Thyroid gland (tissue), 4 donors: ENCODE data around the gene HELZ. TPM values are rescaled to one million over a fixed set of nuclear protein-coding genes. Genes with fewer than 3 reads are reported as not detected.

ENCODE experiments used
- DNase-seq, 2 donors: peaks; one replicate each; pipeline ENCODE4 v3.0.0-alpha.2; 2019
- H3K27ac ChIP-seq, 3 donors: fragments of 200-600 bp; sonication (generic); 1 replicate in 2 of 3; 2 replicates in 1 of 3; pipeline ENCODE4 v1.5.1; 2016 to 2019; ENCODE audit warnings: mild to moderate bottlenecking in 1 of 3, moderate library complexity in 1 of 3
- H3K27me3 ChIP-seq: fragments of 200-600 bp; sonication (generic); one replicate; pipeline ENCODE4 v1.5.1; 2019
- H3K36me3 ChIP-seq, 2 donors: fragments of 200-600 bp; sonication (generic); one replicate each; pipeline ENCODE4 v1.5.1; 2016 to 2019
- H3K4me1 ChIP-seq, 2 donors: fragments of 200-600 bp; sonication (generic); one replicate each; pipeline ENCODE4 v1.5.1; 2017 to 2019
- H3K4me3 ChIP-seq, 3 donors: fragments of 200-600 bp; sonication (generic); replicated peaks in 1 of 3; 1 replicate in 2 of 3; 2 replicates in 1 of 3; pipeline ENCODE4 v1.5.1; 2016; ENCODE audit warnings: mild to moderate bottlenecking in 1 of 3
- H3K9me3 ChIP-seq: fragments of 200-600 bp; sonication (generic); one replicate; pipeline ENCODE4 v1.5.1; 2017
- POLR2A ChIP-seq, 2 donors: fragments of 450-650 bp; IDR thresholded peaks; one replicate each; pipeline ENCODE4 v1.6.1; 2017; ENCODE audit warnings: antibody characterized with exemption in 2 of 2, mild to moderate bottlenecking in 2 of 2, moderate library complexity in 1 of 2
- WGBS, 2 donors: methylation state at CpG; one replicate each; pipeline ENCODE4 v1.1.5; 2017; 5-methylcytosine and 5-hydroxymethylcytosine counted together
- intact Hi-C: fragments of 100-400 bp; cut with DNase I; formaldehyde crosslinking; loops from one replicate; pipeline ENCODE4 v1.15.1; 2023
- total RNA-seq, 4 donors: library from RNA; depleted of rRNA; stranded (reverse); fragments of >200 nt; gene quantifications; one replicate each; pipeline ENCODE4 v1.2.3, GENCODE V29; 2016
- TF ChIP-seq, protein P1 (sequence below), 6 experiments: fragments of 200-600 bp in 3 of 6; fragments of 450-650 bp in 3 of 6; sonication (generic) in 3 of 6; IDR thresholded peaks; one replicate each; pipeline ENCODE4 v1.5.1; 2016 to 2019; ENCODE audit warnings: antibody characterized with exemption in 6 of 6, mild to moderate bottlenecking in 2 of 6, inconsistent platforms in 1 of 6, moderate library complexity in 1 of 6

The HELZ gene
- total RNA-seq, 4 donors from 2014 or later, result 63.4 to 134 (median 88.2) TPM

DNA sequence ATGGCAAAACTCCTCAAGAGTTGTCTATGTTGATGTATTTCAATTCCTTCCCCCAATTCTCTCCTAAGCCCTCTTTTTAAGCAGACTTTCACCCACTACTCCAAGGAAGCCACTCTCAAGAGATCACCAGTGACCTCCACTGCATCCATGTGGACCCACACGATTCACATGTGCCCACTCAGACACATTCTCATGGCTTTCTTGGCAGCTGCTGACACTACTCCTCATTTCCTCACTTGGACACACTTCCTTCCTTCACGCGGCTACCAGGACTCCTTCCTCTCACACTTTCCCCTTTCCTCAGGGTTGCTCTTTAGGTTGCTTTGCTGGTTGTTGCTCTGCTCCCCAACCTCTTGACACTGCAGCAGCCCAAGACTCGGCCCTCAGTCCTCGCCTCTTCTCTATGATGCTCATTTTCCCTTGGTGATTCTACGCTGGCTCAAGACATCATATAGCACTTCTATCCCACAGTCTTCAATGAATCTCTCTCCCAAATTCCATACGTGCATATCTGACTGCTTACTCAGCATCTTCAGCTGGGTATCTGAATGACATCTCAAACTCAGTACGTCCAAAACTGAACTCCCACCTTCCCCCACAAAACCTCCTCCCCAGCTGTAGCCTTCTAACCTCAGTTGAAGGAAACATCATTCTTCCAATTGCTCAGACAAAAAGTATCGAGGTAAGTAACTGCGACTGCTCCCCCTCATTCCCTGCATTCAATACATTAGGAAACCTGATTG lies 28.2 kb downstream of the HELZ start:
- Histone ChIP-seq H3K27me3 (no peaks in the 10 kb centered on the region), H3K9me3 (no peaks in the 10 kb centered on the region), H3K36me3 (peaks cover 3 to 12% of the 10 kb centered on the region in 2 donors), H3K27ac (no peak overlapping the region), H3K4me1 (peaks cover 0 to 4% of the 10 kb centered on the region in 2 donors), H3K4me3 (no peak overlapping the region)
- intact Hi-C loops, result no loop called here
- TF ChIP-seq, protein P1, sequence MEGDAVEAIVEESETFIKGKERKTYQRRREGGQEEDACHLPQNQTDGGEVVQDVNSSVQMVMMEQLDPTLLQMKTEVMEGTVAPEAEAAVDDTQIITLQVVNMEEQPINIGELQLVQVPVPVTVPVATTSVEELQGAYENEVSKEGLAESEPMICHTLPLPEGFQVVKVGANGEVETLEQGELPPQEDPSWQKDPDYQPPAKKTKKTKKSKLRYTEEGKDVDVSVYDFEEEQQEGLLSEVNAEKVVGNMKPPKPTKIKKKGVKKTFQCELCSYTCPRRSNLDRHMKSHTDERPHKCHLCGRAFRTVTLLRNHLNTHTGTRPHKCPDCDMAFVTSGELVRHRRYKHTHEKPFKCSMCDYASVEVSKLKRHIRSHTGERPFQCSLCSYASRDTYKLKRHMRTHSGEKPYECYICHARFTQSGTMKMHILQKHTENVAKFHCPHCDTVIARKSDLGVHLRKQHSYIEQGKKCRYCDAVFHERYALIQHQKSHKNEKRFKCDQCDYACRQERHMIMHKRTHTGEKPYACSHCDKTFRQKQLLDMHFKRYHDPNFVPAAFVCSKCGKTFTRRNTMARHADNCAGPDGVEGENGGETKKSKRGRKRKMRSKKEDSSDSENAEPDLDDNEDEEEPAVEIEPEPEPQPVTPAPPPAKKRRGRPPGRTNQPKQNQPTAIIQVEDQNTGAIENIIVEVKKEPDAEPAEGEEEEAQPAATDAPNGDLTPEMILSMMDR (IDR thresholded peaks at IDR 0.05), result no peak
- no peak for TF ChIP-seq POLR2A (IDR thresholded peaks at IDR 0.05)
- no peak for DNase-seq
- whole genome bisulfite sequencing, 2 donors, result 81 to 84% methylated on average over 10 of the region's 10 CpGs

GRCh38 chr17:67215991-67216421 lies 29.0 kb downstream of the HELZ start:
- H3K4me1 ChIP-seq, result no peaks in the 10 kb centered on the region
- TF ChIP-seq, protein P1 (IDR thresholded peaks at IDR 0.05), result no peak
- no peak for TF ChIP-seq POLR2A (IDR thresholded peaks at IDR 0.05)
- intact Hi-C loops, result no loop called here
- no peaks in the 10 kb centered on the region for H3K9me3 ChIP-seq
- no peak overlapping the region for H3K27ac ChIP-seq
- H3K36me3 ChIP-seq, result peaks cover 3 to 12% of the 10 kb centered on the region in 2 donors
- H3K4me3 ChIP-seq, result no peak overlapping the region
- WGBS, 2 donors, result 91 to 92% methylated on average over 7 of the region's 7 CpGs
- no peaks in the 10 kb centered on the region for H3K27me3 ChIP-seq
- DNase-seq, result no peak

DNA sequence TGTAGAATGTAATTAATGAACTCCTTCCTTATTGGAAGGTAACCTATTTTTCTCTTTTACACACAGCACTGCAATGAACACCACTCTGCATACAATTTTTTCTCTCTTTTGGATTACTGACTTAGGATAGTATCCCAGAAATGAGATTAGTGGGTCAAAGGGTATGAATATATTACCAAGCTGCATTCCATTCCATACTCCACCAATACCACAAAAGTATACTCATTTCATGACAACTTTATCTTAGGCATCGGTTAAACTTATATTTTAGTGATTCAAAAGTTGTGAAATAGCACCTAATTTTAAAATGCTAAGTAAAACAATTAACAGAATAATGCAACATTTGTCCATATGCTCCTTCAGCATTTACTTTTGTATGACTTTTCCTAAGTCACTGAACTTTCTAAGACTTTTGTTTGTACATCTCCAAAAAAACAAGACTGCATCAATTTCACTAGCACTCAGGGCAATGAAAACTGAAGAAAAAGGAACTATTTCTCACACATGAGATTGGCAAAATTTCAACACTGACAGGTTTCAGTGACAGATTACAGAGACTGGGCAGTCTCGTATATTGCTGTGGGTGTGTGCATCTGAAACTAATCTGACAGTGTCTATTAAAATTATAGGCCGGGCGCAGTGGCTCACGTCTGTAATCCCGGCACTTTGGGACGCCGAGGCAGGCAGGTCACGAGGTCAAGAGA lies 32.1 kb downstream of the HELZ start:
- TF ChIP-seq, protein P1 (IDR thresholded peaks at IDR 0.05), result no peak
- TF ChIP-seq POLR2A (IDR thresholded peaks at IDR 0.05), result no peak
- Histone ChIP-seq H3K9me3 (no peaks in the 10 kb centered on the region), H3K27ac (no peak overlapping the region), H3K36me3 (peaks cover 0 to 6% of the 10 kb centered on the region in 2 donors), H3K4me3 (no peak overlapping the region), H3K4me1 (peaks cover 0 to under 1% of the 10 kb centered on the region in 2 donors), H3K27me3 (no peaks in the 10 kb centered on the region)
- 80 to 88% methylated on average over 9 of the region's 9 CpGs for WGBS, 2 donors
- no peak for DNase-seq
- intact Hi-C loops, result no loop called here

- intact Hi-C loops, result no loop called here
- TF ChIP-seq, protein P1 (IDR thresholded peaks at IDR 0.05), result no peak
- TF ChIP-seq POLR2A (IDR thresholded peaks at IDR 0.05), result no peak
Observed at GRCh38 chr17:67212231-67212630, 32.8 kb downstream of the HELZ start.

GRCh38 chr17:67211742-67212141 lies 33.3 kb downstream of the HELZ start:
- H3K36me3 ChIP-seq, result no peaks in the 10 kb centered on the region
- DNase-seq, result no peak
- H3K4me1 ChIP-seq, result peaks cover 0 to 3% of the 10 kb centered on the region in 2 donors
- H3K27me3 ChIP-seq, result no peaks in the 10 kb centered on the region
- H3K27ac ChIP-seq, result no peak overlapping the region
- WGBS, 2 donors, result 93 to 94% methylated on average over 5 of the region's 5 CpGs
- no peak overlapping the region for H3K4me3 ChIP-seq
- TF ChIP-seq, protein P1 (IDR thresholded peaks at IDR 0.05), result no peak
- no peak for TF ChIP-seq POLR2A (IDR thresholded peaks at IDR 0.05)
- no peaks in the 10 kb centered on the region for H3K9me3 ChIP-seq
- intact Hi-C loops, result no loop called here

More at GRCh38 chr17:67212231-67212630, 32.8 kb downstream of the HELZ start:
- H3K4me1 ChIP-seq, result peaks cover 0 to 3% of the 10 kb centered on the region in 2 donors
- no peaks in the 10 kb centered on the region for H3K36me3 ChIP-seq
- WGBS, 2 donors, result 92 to 96% methylated on average over 5 of the region's 5 CpGs
- no peaks in the 10 kb centered on the region for H3K27me3 ChIP-seq
- DNase-seq, result no peak
- no peaks in the 10 kb centered on the region for H3K9me3 ChIP-seq
- no peak overlapping the region for H3K27ac ChIP-seq
- no peak overlapping the region for H3K4me3 ChIP-seq
